DND-41 (cell line): ENCODE measurements around the gene FAM53B.

Source experiments
- EZH2 ChIP-seq: IDR thresholded peaks from 3 replicates; pipeline ENCODE4 v1.6.1; 2012; ENCODE audit warnings: borderline replicate concordance, low read depth, mild to moderate bottlenecking, moderate library complexity, low read length, inconsistent platforms; ENCODE audit not compliant: severe bottlenecking
- TF ChIP-seq, protein P1 (sequence below): IDR thresholded peaks from 2 replicates; pipeline ENCODE4 v1.5.1; 2012; ENCODE audit warnings: borderline replicate concordance, low read length, moderate library complexity, mild to moderate bottlenecking; ENCODE audit not compliant: poor library complexity, severe bottlenecking; ENCODE audit errors: extremely low read depth

DNA sequence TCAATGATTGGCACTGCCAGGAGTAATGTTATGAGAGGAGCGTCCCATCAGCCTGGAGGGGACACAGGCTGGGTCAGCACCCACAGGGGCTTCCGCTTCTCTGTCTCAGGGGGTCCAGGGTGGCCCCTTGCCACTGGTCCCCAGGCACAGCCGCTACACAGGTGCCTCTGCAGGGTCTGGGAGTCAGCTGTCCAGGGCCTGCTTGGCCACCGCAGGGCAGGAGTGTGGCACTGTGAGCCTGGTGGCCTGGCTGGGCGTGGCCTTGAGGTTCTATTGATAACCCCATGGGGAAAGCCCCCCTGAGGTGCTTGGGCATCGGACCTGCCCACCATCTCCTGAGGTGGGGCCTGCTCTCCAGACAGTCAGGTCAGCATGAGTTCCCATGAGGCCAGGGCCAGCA is 146.0 kb downstream of the FAM53B start:
- TF ChIP-seq EZH2 = no peak
- TF ChIP-seq, protein P1, sequence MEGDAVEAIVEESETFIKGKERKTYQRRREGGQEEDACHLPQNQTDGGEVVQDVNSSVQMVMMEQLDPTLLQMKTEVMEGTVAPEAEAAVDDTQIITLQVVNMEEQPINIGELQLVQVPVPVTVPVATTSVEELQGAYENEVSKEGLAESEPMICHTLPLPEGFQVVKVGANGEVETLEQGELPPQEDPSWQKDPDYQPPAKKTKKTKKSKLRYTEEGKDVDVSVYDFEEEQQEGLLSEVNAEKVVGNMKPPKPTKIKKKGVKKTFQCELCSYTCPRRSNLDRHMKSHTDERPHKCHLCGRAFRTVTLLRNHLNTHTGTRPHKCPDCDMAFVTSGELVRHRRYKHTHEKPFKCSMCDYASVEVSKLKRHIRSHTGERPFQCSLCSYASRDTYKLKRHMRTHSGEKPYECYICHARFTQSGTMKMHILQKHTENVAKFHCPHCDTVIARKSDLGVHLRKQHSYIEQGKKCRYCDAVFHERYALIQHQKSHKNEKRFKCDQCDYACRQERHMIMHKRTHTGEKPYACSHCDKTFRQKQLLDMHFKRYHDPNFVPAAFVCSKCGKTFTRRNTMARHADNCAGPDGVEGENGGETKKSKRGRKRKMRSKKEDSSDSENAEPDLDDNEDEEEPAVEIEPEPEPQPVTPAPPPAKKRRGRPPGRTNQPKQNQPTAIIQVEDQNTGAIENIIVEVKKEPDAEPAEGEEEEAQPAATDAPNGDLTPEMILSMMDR = no peak
